ENCODE measurements around the gene C4B.

- TF ChIP-seq CTCF (IDR thresholded peaks at IDR 0.05) (no peak), POLR2AphosphoS5 (IDR thresholded peaks at IDR 0.05) (no peak), POLR2A (IDR thresholded peaks at IDR 0.05) (no peak)
Measured at GRCh38 chr6:32068867-32069266, 54.3 kb downstream of the C4B start.

Data from breast epithelium (tissue), 3 donors.